HG03066 (cell line): ENCODE data around the gene SLF2.
A peak's percentile ranks its signal among the peaks of the same experiment; 100 is the strongest.

Experiments used
- ATAC-seq: cut with Tn5 transposase; IDR thresholded peaks from one replicate; pipeline ENCODE4 v1.9.1; 2021; ENCODE audit warnings: low read depth; ENCODE audit not compliant: unreplicated experiment

The SLF2 gene

DNA sequence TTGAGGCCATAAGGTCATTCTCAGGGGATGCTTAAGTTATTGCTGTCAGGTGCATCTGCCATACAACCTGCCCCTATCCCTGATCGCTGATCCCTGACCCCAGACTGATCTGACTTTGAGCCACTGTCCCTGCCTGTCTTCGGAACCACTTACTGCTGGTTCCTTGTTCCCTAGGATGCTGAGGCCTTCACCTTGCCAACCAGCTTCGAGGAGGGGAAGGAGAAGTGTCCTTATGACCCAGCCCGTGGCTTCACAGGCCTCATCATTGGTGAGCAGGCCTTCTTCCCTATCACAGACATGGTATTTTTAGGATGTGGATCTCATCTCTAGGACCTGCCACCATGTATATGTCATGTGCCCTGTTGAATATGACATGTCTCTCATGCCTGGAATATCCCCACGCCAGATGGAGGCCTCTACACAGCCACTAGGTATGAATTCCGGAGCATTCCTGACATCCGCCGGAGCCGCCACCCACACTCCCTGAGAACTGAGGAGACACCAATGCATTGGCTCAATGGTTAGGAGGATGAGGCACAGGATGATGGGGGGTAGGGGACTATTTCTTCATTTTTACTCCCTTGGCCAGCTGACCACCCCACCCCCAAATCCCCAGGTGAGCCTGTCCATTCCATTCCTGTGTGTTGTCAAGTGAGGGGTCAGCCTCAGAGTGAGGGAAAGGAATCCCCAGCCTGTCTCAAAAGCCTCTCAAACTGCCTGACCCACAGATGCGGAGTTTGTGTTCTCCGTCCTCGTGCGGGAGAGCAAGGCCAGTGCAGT, 65.5 kb downstream of the SLF2 start:
- ATAC-seq, result no peak

- no peak for ATAC-seq
Measured at GRCh38 chr10:100978901-100979195, 66.1 kb downstream of the SLF2 start.

GRCh38 chr10:100979791-100980272, 67.1 kb downstream of the SLF2 start:
- no peak for ATAC-seq

GRCh38 chr10:100980311-100980710, 67.5 kb downstream of the SLF2 start:
- no peak for ATAC-seq

GRCh38 chr10:100980711-100981110, 67.9 kb downstream of the SLF2 start:
- ATAC-seq, result no peak

- ATAC-seq, result no peak
Measured at GRCh38 chr10:100981178-100981772, 68.5 kb downstream of the SLF2 start.

GRCh38 chr10:100982916-100983830, 70.4 kb downstream of the SLF2 start:
- ATAC-seq, result no peak

GRCh38 chr10:100983868-100984671, 71.3 kb downstream of the SLF2 start:
- ATAC-seq, result no peak

DNA sequence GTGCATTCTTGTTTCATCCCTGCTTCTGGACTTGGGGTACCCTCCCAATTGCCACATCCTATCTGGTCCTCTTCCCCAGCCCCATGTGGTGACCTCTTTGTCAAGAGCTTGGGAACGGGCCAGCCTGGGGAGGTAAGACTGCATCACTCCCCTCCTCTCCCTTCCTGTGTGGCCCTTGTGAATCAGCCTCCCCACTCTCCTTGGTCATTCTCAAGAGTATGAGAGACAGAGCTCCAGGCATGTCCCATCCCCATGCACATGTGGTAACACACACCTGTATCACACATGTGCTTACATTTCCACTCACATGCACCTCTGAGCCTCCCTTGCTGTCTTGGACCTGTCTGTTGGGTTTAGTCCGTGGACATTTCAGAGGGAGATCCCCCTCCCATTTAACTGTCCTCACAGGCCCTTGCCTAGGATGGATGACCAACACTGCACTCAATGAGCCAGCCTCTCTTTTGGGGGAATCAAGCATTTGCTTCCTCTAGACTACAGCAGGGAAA, 72.0 kb downstream of the SLF2 start:
- no peak for ATAC-seq

DNA sequence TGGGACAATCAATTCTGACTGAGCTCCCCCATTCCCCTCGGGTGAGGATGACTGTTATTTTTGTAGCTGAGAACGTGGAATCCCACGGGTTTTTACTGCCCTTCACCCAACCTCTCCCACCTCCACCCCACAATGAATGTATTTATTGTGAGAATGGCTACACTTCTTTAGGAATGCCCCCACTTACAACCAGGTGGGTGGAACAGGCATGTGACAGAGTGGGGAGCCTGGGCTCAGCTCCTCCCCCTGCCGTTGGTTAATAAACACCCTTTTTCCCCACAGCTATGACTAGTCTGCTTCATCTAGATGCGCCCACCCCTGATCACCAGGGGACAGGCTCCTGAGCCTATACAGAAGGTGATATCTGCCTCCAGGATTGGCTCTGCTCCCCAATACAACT, 72.6 kb downstream of the SLF2 start:
- ATAC-seq, result no peak

DNA sequence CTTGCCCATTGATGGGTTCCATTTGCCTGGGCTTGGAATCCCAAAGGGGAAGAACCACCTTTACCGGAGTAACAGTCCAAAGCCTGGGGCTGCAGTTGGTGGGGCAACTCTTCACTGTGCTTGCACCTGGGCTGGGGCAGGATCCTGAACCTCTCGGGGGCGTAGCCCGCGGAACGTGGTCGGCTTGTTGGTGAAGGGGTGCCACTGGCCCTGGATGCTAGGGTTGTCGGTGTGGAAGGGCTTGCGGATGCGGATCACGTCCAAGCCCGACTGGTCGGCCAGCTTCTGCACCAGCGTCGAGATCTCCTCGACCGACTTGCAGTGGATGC, 73.8 kb downstream of the SLF2 start:
- no peak for ATAC-seq

DNA sequence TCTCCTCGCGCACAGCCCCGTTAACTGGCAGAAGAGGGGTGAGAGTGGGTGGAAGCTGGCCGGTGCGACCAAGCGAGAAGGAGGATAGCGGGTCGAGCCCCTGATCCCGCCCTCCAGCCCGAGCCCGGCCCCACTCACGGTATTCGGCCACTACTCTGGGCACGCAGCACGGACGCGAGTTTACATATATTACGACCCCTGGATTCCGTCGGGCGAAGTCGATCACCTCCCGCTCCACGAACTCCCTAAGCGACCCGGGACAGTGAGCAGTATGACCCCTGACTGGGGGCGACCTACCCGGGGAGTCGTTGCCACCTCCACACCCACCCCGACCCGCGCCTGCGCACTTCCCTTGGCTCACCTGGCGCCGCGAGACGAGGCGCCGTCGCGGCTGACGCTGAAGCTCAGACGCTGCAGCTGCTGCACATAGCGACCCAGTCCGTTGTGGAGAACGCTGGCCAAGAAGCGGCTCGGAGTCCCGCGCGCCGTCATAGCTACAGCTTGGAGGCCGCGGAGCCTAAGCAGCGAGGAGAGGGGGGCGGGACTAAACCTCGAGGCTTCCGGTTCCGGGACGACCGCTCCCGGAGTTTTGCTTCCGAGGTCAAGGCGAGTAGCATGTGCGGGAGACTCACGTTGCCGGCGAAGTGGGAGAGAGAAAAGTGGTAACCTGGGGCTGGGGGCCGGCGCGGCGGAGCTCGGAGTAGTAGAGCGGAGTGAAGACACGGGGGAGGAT, 74.4 kb downstream of the SLF2 start, which contains the start of the genes MRPL43 and TWNK:
Gene MRPL43 (minus strand): TSS at position 546 of the 733 bp plus-strand sequence. CDS start 54 bp downstream, at position 492.
Gene TWNK (plus strand): TSS at position 592 of the 733 bp plus-strand sequence. CDS start 668 bp downstream, outside the sequence.
- ATAC-seq, result peak; percentile 82

GRCh38 chr10:100987685-100988049, 74.9 kb downstream of the SLF2 start:
- ATAC-seq, result no peak

DNA sequence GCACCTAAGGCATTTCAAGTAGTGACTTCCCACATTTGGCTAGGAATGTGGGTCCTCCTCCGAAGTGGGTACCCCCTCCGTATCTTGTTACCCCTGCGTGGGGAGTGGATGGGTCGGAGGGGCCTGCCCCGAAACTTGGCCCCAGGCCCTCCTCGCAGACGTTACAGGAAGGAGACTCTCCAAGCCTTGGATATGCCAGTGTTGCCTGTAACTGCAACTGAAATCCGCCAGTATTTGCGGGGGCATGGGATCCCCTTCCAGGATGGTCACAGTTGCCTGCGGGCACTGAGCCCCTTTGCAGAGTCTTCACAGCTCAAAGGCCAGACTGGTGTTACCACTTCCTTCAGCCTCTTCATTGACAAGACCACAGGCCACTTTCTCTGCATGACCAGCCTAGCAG, 75.4 kb downstream of the SLF2 start:
- ATAC-seq, result no peak

DNA sequence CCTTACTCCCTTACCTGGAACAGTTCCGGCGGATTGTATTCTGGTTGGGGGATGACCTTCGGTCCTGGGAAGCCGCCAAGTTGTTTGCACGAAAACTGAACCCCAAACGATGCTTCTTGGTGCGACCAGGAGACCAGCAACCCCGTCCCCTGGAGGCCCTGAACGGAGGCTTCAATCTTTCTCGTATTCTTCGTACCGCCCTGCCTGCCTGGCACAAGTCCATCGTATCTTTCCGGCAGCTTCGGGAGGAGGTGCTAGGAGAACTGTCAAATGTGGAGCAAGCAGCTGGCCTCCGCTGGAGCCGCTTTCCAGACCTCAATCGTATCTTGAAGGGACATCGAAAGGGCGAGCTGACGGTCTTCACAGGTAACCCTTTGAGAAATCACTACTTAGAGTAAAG, 76.3 kb downstream of the SLF2 start:
- ATAC-seq, result no peak

GRCh38 chr10:100993986-100994708, 81.4 kb downstream of the SLF2 start:
- ATAC-seq, result no peak

GRCh38 chr10:100995181-100995580, 82.4 kb downstream of the SLF2 start:
- no peak for ATAC-seq

DNA sequence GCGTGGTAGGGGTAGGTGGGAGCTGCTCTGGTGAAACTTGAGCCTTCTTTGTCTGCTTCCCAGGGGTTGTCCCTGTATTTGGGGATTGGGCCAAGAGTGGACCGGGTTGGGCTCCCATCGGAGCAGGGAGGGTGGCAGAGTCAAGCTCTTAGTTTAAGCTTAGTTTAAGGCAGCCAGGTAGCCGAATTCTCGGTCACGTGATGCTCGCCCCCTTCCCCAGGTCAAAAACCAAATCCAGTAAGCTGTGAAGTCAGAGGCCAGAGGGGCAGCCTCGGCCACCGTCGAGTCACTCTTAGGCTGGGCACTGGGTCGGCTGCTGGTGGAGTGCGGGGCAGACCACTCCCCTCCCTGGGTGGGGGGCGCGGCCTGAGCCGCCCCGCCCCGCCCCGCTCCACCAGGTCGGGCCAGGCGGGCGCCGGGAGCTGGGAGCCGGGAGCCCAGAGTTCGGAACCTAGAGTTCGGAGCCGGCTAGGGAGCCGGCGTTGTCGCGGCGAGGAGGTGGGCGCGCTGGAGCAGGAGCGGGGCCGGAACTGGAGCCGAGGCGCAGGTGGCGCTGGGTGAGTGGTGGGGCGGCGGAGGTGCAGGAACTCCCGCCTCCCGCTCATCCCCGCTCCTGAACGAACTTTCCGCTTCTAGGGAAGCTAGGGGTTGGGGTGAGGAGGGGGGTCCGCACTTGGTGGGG, 84.1 kb downstream of the SLF2 start:
- ATAC-seq, result no peak
